GM23338 (cell line): ENCODE results near the gene PNLIPRP2. TPM values are rescaled to one million over a fixed set of nuclear protein-coding genes. Genes with fewer than 3 reads are reported as not detected.

Source experiments
- ATAC-seq: fragments of 200-7000 bp; cut with Tn5 transposase; 3 replicates; pipeline ENCODE4 v1.9.1; 2020
- DNase-seq: peaks from one replicate; pipeline ENCODE4 v3.0.0-alpha.2; 2015; ENCODE audit warnings: low spot score
- H2AFZ ChIP-seq: fragments of 200-600 bp; sonication (generic); 2 replicates; pipeline ENCODE4 v1.8.0; 2016; ENCODE audit warnings: antibody characterized with exemption, mild to moderate bottlenecking, moderate library complexity
- H3F3A ChIP-seq: fragments of 200-600 bp; sonication (generic); replicated peaks from 2 replicates; pipeline ENCODE4 v1.8.0; 2017; ENCODE audit warnings: antibody characterized with exemption, mixed run types, low read depth
- H3K27ac ChIP-seq: fragments of 200-600 bp; sonication (generic); 2 replicates; pipeline ENCODE4 v1.6.1; 2016; ENCODE audit warnings: low read depth
- H3K27me3 ChIP-seq: fragments of 200-600 bp; sonication (generic); 2 replicates; pipeline ENCODE4 v1.8.0; 2016; ENCODE audit warnings: mild to moderate bottlenecking, mixed run types, moderate library complexity; ENCODE audit not compliant: insufficient read depth
- H3K36me3 ChIP-seq: fragments of 200-600 bp; sonication (generic); 2 replicates; pipeline ENCODE4 v1.8.0; 2016; ENCODE audit warnings: mild to moderate bottlenecking; ENCODE audit not compliant: insufficient read depth
- H3K4me1 ChIP-seq: fragments of 200-600 bp; sonication (generic); 2 replicates; pipeline ENCODE4 v1.8.0; 2016; ENCODE audit warnings: mild to moderate bottlenecking, moderate library complexity; ENCODE audit not compliant: insufficient read depth
- H3K4me2 ChIP-seq: fragments of 200-600 bp; sonication (generic); 2 replicates; pipeline ENCODE4 v1.7.1; 2017; ENCODE audit warnings: mixed run types
- H3K4me3 ChIP-seq: fragments of 200-600 bp; sonication (generic); 2 replicates; pipeline ENCODE4 v1.6.1; 2016; ENCODE audit warnings: mixed run types
- H3K79me2 ChIP-seq: fragments of 200-600 bp; sonication (generic); replicated peaks from 2 replicates; pipeline ENCODE4 v1.8.0; 2017; ENCODE audit warnings: mild to moderate bottlenecking; ENCODE audit not compliant: insufficient read depth
- H3K9me2 ChIP-seq: fragments of 200-600 bp; sonication (generic); 2 replicates; pipeline ENCODE4 v1.8.0; 2017; ENCODE audit not compliant: insufficient read depth
- H4K20me1 ChIP-seq: fragments of 200-600 bp; sonication (generic); replicated peaks from 2 replicates; pipeline ENCODE4 v1.8.0; 2017; ENCODE audit warnings: mild to moderate bottlenecking; ENCODE audit not compliant: insufficient read depth
- H3K27ac Mint-ChIP-seq: 2 replicates; pipeline ENCODE4 v1.8.0; 2020; ENCODE audit warnings: inconsistent platforms, mild to moderate bottlenecking, moderate library complexity, mixed read lengths
- H3K27me3 Mint-ChIP-seq: 3 replicates; pipeline ENCODE4 v1.8.0; 2022; ENCODE audit warnings: low read depth, mild to moderate bottlenecking, moderate library complexity, mixed read lengths, inconsistent platforms; ENCODE audit not compliant: insufficient read depth, poor library complexity
- H3K36me3 Mint-ChIP-seq: 3 replicates; pipeline ENCODE4 v1.8.0; 2021; ENCODE audit warnings: low read depth, mild to moderate bottlenecking, inconsistent platforms, moderate library complexity, mixed read lengths
- H3K4me1 Mint-ChIP-seq: 3 replicates; pipeline ENCODE4 v1.8.0; 2020; ENCODE audit warnings: mild to moderate bottlenecking, inconsistent platforms, mixed read lengths
- H3K4me3 Mint-ChIP-seq: 3 replicates; pipeline ENCODE4 v1.8.0; 2021; ENCODE audit warnings: moderate library complexity, mild to moderate bottlenecking, inconsistent platforms, mixed read lengths
- H3K9me3 Mint-ChIP-seq: 3 replicates; pipeline ENCODE4 v1.8.0; 2020; ENCODE audit warnings: moderate library complexity, mild to moderate bottlenecking, inconsistent platforms, mixed read lengths
- CREB1 ChIP-seq: fragments of 250-450 bp; sonication (Bioruptor Pico); IDR thresholded peaks from 2 replicates; pipeline ENCODE4 v1.5.0; 2020; ENCODE audit warnings: low read depth, mild to moderate bottlenecking, moderate library complexity
- CTCF ChIP-seq, 2 experiments: fragments of 200-600 bp in 1 of 2; sonication (generic) in 1 of 2; conservative IDR thresholded peaks; 2 replicates each; pipeline versions ENCODE4 v1.5.1 to v1.6.1; 2016 to 2017; ENCODE audit warnings: antibody characterized with exemption in 2 of 2, low read depth in 2 of 2, mild to moderate bottlenecking in 2 of 2, moderate library complexity in 1 of 2
- ETS1 ChIP-seq: IDR thresholded peaks from 2 replicates; pipeline ENCODE4 v1.6.1; 2016; ENCODE audit warnings: antibody characterized with exemption
- EZH2 ChIP-seq: fragments of 200-600 bp; sonication (generic); IDR thresholded peaks from one replicate; pipeline ENCODE4 v1.8.0; 2017; ENCODE audit warnings: antibody characterized with exemption, mild to moderate bottlenecking, low read depth; ENCODE audit not compliant: unreplicated experiment
- EZH2phosphoT487 ChIP-seq: fragments of 200-600 bp; sonication (generic); IDR thresholded peaks from one replicate; pipeline ENCODE4 v1.8.1; 2018; ENCODE audit warnings: antibody characterized with exemption; ENCODE audit not compliant: unreplicated experiment
- JUNB ChIP-seq: IDR thresholded peaks from one replicate; pipeline ENCODE4 v1.6.1; 2016; ENCODE audit warnings: antibody characterized with exemption; ENCODE audit not compliant: unreplicated experiment
- NANOG ChIP-seq: IDR thresholded peaks from 2 replicates; pipeline ENCODE4 v1.6.1; 2016; ENCODE audit warnings: antibody characterized with exemption, borderline replicate concordance
- POLR2AphosphoS5 ChIP-seq: IDR thresholded peaks from 2 replicates; pipeline ENCODE4 v1.6.1; 2016; ENCODE audit warnings: antibody characterized with exemption, low read depth
- REST ChIP-seq: IDR thresholded peaks from one replicate; pipeline ENCODE4 v1.6.1; 2018; ENCODE audit warnings: antibody characterized with exemption; ENCODE audit not compliant: unreplicated experiment
- STAT1 ChIP-seq: IDR thresholded peaks from one replicate; pipeline ENCODE4 v1.6.1; 2016; ENCODE audit warnings: antibody characterized with exemption; ENCODE audit not compliant: unreplicated experiment
- ZNF114 ChIP-seq: fragments of 250-450 bp; sonication (Bioruptor Pico); IDR thresholded peaks from 2 replicates; pipeline ENCODE4 v1.5.0; 2020; ENCODE audit warnings: mild to moderate bottlenecking, moderate library complexity
- ZNF331 ChIP-seq: fragments of 250-450 bp; sonication (Bioruptor Pico); IDR thresholded peaks from 2 replicates; pipeline ENCODE4 v1.5.0; 2020; ENCODE audit warnings: low read depth, mild to moderate bottlenecking, moderate library complexity
- ZNF462 ChIP-seq: fragments of 250-450 bp; sonication (Bioruptor Pico); IDR thresholded peaks from 2 replicates; pipeline ENCODE4 v1.5.0; 2020; ENCODE audit warnings: mild to moderate bottlenecking, moderate library complexity
- polyA plus RNA-seq: library from polyadenylated mRNA; unstranded; fragments of >200 nt; fragmentation: Nextera tagmentation; extraction: Ambion mirVana; gene quantifications from 2 replicates; pipeline ENCODE4 v1.2.1, GENCODE V29; 2016
- total RNA-seq: library from RNA; depleted of rRNA; stranded (reverse); fragments of >200 nt; shearing (Covaris generic); gene quantifications from 2 replicates; pipeline ENCODE4 v1.2.3, GENCODE V29; 2014

The PNLIPRP2 gene
- total and polyA plus RNA-seq, 2 experiments from 2014 or later, result 0.24 TPM; not detected in 1

GRCh38 chr10:116602648-116603400, 17.9 kb upstream of the PNLIPRP2 start:
- Histone ChIP-seq H3K27me3 (no peaks in the 10 kb centered on the region), H3K79me2 (no peaks in the 10 kb centered on the region), H3K4me1 (no peaks in the 10 kb centered on the region), H3K4me3 (no peak overlapping the region), H3F3A (no peaks in the 10 kb centered on the region), H2AFZ (no peak overlapping the region), H3K9me2 (no peaks in the 10 kb centered on the region), H3K4me2 (no peak overlapping the region), H4K20me1 (no peaks in the 10 kb centered on the region), H3K27ac (no peak overlapping the region), H3K36me3 (no peaks in the 10 kb centered on the region)
- H3K4me1 Mint-ChIP-seq, result peaks cover 6% of the 10 kb centered on the region; the same call in 2 of the 3 replicates
- ATAC-seq (no peak), DNase-seq (no peak)
- H3K4me3 Mint-ChIP-seq, result no peak overlapping the region
- no peak overlapping the region for H3K27ac Mint-ChIP-seq
- H3K9me3 Mint-ChIP-seq, result no peaks in the 10 kb centered on the region
- H3K36me3 Mint-ChIP-seq, result no peaks in the 10 kb centered on the region
- no peak for TF ChIP-seq ZNF331 (CRISPR knock-in tag)
- no peak for TF ChIP-seq ETS1
- TF ChIP-seq NANOG, result no peak
- no peak for TF ChIP-seq ZNF462 (CRISPR knock-in tag)
- TF ChIP-seq CTCF (conservative IDR thresholded peaks at IDR 0.05; ENCODE audit: low read depth in 2 of 2), result no peak
- TF ChIP-seq JUNB, result no peak
- TF ChIP-seq POLR2AphosphoS5, result no peak
- no peak for TF ChIP-seq CREB1
- no peak for TF ChIP-seq EZH2
- TF ChIP-seq EZH2phosphoT487, result no peak
- no peak for TF ChIP-seq STAT1
- no peak for TF ChIP-seq REST
- no peak for TF ChIP-seq ZNF114
- peaks cover 4% of the 10 kb centered on the region for H3K27me3 Mint-ChIP-seq
